Keratinocyte (primary cell): Measurements from ENCODE around the gene NUP98.

Experiments
- EZH2 ChIP-seq: IDR thresholded peaks from one replicate; pipeline ENCODE4 v1.6.1; 2012; ENCODE audit warnings: inconsistent platforms, mild to moderate bottlenecking, low read length, moderate library complexity
- TF ChIP-seq, protein P1 (sequence below), 3 experiments: IDR thresholded peaks in 1 of 3; conservative IDR thresholded peaks in 1 of 3; optimal IDR thresholded peaks in 1 of 3; 2 replicates in 2 of 3; 3 replicates in 1 of 3; pipeline versions ENCODE3 to v1.5.1; 2011; ENCODE audit warnings: low read length in 3 of 3, mild to moderate bottlenecking in 3 of 3, moderate library complexity in 2 of 3, control low read depth in 1 of 3, inconsistent platforms in 1 of 3; ENCODE audit not compliant: insufficient read depth in 2 of 3; ENCODE audit errors: extremely low read depth in 1 of 3

DNA sequence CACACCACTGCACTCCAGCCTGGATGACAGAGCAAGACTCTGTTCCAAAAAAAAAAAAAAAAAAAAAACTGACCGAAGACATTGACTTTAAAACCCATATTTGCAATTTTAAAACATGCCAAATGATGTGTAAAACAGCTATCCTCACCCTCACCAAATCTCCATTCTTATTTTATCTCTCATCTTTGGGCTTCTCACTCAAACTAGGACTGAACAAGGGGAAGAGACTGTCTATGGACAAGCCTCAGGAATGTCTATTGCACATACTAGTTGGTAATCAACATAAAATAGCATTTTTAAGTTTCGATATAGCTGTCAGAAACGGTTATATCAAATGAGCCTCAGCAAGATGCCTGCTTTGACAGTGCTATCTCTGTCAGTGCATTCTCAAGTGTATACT is 118.3 kb downstream of the NUP98 start:
- TF ChIP-seq, protein P1, sequence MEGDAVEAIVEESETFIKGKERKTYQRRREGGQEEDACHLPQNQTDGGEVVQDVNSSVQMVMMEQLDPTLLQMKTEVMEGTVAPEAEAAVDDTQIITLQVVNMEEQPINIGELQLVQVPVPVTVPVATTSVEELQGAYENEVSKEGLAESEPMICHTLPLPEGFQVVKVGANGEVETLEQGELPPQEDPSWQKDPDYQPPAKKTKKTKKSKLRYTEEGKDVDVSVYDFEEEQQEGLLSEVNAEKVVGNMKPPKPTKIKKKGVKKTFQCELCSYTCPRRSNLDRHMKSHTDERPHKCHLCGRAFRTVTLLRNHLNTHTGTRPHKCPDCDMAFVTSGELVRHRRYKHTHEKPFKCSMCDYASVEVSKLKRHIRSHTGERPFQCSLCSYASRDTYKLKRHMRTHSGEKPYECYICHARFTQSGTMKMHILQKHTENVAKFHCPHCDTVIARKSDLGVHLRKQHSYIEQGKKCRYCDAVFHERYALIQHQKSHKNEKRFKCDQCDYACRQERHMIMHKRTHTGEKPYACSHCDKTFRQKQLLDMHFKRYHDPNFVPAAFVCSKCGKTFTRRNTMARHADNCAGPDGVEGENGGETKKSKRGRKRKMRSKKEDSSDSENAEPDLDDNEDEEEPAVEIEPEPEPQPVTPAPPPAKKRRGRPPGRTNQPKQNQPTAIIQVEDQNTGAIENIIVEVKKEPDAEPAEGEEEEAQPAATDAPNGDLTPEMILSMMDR (optimal IDR thresholded peaks at IDR 0.05 in 1 of 3, IDR thresholded peaks at IDR 0.05 in 1 of 3, conservative IDR thresholded peaks at IDR 0.05 in 1 of 3; ENCODE audit: extremely low read depth in 1 of 3, insufficient read depth in 2 of 3, low read length in 3 of 3) = no peak
- no peak for TF ChIP-seq EZH2
